HepG2 (cell line): ENCODE results near the gene IQCK. TPM values are rescaled to one million over a fixed set of nuclear protein-coding genes. Genes with fewer than 3 reads are reported as not detected.

Experiments
- ATAC-seq: fragments of 200-7000 bp; cut with Tn5 transposase; 3 replicates; pipeline ENCODE4 v1.9.1; 2020; ENCODE audit warnings: mild to moderate bottlenecking, moderate library complexity
- BruUV-seq: library from RNA; stranded (reverse); fragments of 400-500 nt; replicated peaks from 2 replicates; lab custom pipeline; 2021; lab: Mats Ljungman, UMichigan
- CTCF ChIA-PET: fragments of 300-600 bp; formaldehyde crosslinking; extraction: SDS; loops from one replicate; lab custom pipeline; 2021; ENCODE audit warnings: low total read pairs, inconsistent platforms, low intra/inter-chr PET ratio; lab: Yijun Ruan, JAX
- POLR2A ChIA-PET: fragments of 350-600 bp; sonication (Branson Sonifier 250); formaldehyde crosslinking; loops from one replicate; lab custom pipeline; 2020; ENCODE audit warnings: antibody characterized with exemption, inconsistent platforms; lab: Yijun Ruan, JAX
- DNase-seq: peaks from one replicate; pipeline ENCODE4 v3.0.0-alpha.2; 2015; ENCODE audit warnings: low spot score
- FAIRE-seq: peaks from 3 replicates; lab custom pipeline; 2011; peaks lifted over from hg19 to GRCh38; lab: Jason Lieb, UNC
- H2AFZ ChIP-seq: one replicate; pipeline ENCODE4 v1.6.1; 2011; ENCODE audit warnings: low read length, inconsistent platforms
- H3K27ac ChIP-seq: fragments of 300-600 bp; 3 replicates; pipeline ENCODE4 v1.8.0; 2011; ENCODE audit warnings: mixed run types, mild to moderate bottlenecking, mixed read lengths, low read length, inconsistent platforms; ENCODE audit not compliant: insufficient read depth; ENCODE audit errors: extremely low read length
- H3K27me3 ChIP-seq, 2 experiments: fragments of 200-600 bp in 1 of 2; 2 replicates in 1 of 2; 3 replicates in 1 of 2; pipeline versions ENCODE4 v1.6.0 to v1.8.0; 2011; ENCODE audit warnings: low read length in 2 of 2, mild to moderate bottlenecking in 2 of 2, moderate library complexity in 2 of 2, inconsistent platforms in 1 of 2; ENCODE audit not compliant: insufficient read depth in 2 of 2, control insufficient read depth in 1 of 2
- H3K36me3 ChIP-seq, 2 experiments: fragments of 200-600 bp in 1 of 2; replicated peaks in 1 of 2; 2 replicates in 1 of 2; 3 replicates in 1 of 2; pipeline versions ENCODE4 v1.5.1 to v1.8.0; 2011; ENCODE audit warnings: low read length in 2 of 2, inconsistent platforms in 1 of 2; ENCODE audit not compliant: insufficient read depth in 2 of 2, control insufficient read depth in 1 of 2
- H3K4me1 ChIP-seq: 2 replicates; pipeline ENCODE4 v1.5.1; 2012; ENCODE audit warnings: low read length, inconsistent platforms; ENCODE audit not compliant: insufficient read depth
- H3K4me2 ChIP-seq: 2 replicates; pipeline ENCODE4 v1.6.0; 2011; ENCODE audit warnings: low read depth, low read length, inconsistent platforms
- H3K4me3 ChIP-seq, 3 experiments: fragments of 200-600 bp in 1 of 3; sonication (generic), shearing (Covaris generic) in 1 of 3; replicated peaks in 1 of 3; 2 replicates each; pipeline ENCODE4 v1.5.1; 2011 to 2016; ENCODE audit warnings: low read length in 3 of 3, inconsistent platforms in 2 of 3, low read depth in 2 of 3, mild to moderate bottlenecking in 2 of 3, control low read depth in 1 of 3, mixed read lengths in 1 of 3; ENCODE audit not compliant: insufficient read depth in 1 of 3
- H3K79me2 ChIP-seq: one replicate; pipeline ENCODE4 v1.6.1; 2011; ENCODE audit warnings: low read length, inconsistent platforms; ENCODE audit not compliant: insufficient read depth
- H3K9ac ChIP-seq: 2 replicates; pipeline ENCODE4 v1.6.0; 2011; ENCODE audit warnings: mild to moderate bottlenecking, low read depth, low read length, inconsistent platforms; ENCODE audit not compliant: insufficient read depth
- H3K9me3 ChIP-seq: 2 replicates; pipeline ENCODE4 v1.5.1; 2012; ENCODE audit warnings: mild to moderate bottlenecking, low read length
- H4K20me1 ChIP-seq: 2 replicates; pipeline ENCODE4 v1.6.0; 2011; ENCODE audit warnings: inconsistent platforms, mild to moderate bottlenecking, low read length, moderate library complexity; ENCODE audit not compliant: insufficient read depth
- SRSF1 ChIP-seq: fragments of 200-400 bp; formaldehyde crosslinking; optimal IDR thresholded peaks from 2 replicates; pipeline ENCODE3; 2017; ENCODE audit warnings: mild to moderate bottlenecking, low read depth, low read length, moderate library complexity
- ZBTB4 ChIP-seq: sonication (generic); formaldehyde crosslinking; IDR thresholded peaks from 2 replicates; pipeline ENCODE4 v1.4.0; 2020; ENCODE audit warnings: missing genetic modification reagents, mild to moderate bottlenecking, borderline replicate concordance
- WGBS: methylation state at CpG from one replicate; pipeline ENCODE4 v1.1.6; 2017; ENCODE audit warnings: low lambda C conversion rate; 5-methylcytosine and 5-hydroxymethylcytosine counted together
- in situ Hi-C: cut with HindIII; loops from 2 replicates; pipeline ENCODE4 v1.10.0; 2017; ENCODE audit warnings: low pct_unique_long_range_greater_than_20kb; ENCODE audit not compliant: extremely low pct_ligation_motif_present
- intact Hi-C: fragments of 100-400 bp; cut with micrococcal nuclease; formaldehyde crosslinking; loops from one replicate; pipeline ENCODE4 v1.10.0; 2022; ENCODE audit not compliant: unreplicated experiment
- polyA plus RNA-seq, 8 experiments: library from polyadenylated mRNA; depleted of rRNA in 3 of 8; stranded (reverse) in 7 of 8; unstranded in 1 of 8; fragments of >200 nt; fragmentation: Illumina TruSeq in 4 of 8; extraction: Trizol in 4 of 8; gene quantifications; 2 replicates each; pipeline versions ENCODE4 v1.2.1 to v1.2.3, GENCODE V29; 2011 to 2016; ENCODE audit warnings: low read depth in 4 of 8, missing spikeins in 1 of 8, mixed read lengths in 1 of 8; ENCODE audit not compliant: insufficient read depth in 1 of 8
- total RNA-seq, 5 experiments: library from RNA; depleted of rRNA; stranded (reverse); fragments of >200 nt; fragmentation: Illumina TruSeq; extraction: Trizol; gene quantifications; 2 replicates each; pipeline ENCODE4 v1.2.3, GENCODE V29; 2016; ENCODE audit warnings: low read depth in 1 of 5

The IQCK gene
- total and polyA plus RNA-seq, 2 of the 13 experiments (the other 11 are each of a cell fraction or from before 2014, with no cell fraction given) = 5.1 to 7.3 TPM

GRCh38 chr16:19701091-19701490 lies 17.0 kb upstream of the IQCK start:
- DNase-seq (no peak), FAIRE-seq (no peak), ATAC-seq (no peak)
- no TSS peak for BruUV-seq
- no peaks in the 10 kb centered on the region for H3K9me3 ChIP-seq
- no peak overlapping the region for H3K4me2 ChIP-seq
- H3K27ac ChIP-seq = no peak overlapping the region
- 94% methylated on average over 3 of the region's 3 CpGs for WGBS
- ChIA-PET POLR2A (interaction anchor here (2.7 kb wide), 1 partner anchor 17 kb away, joined by 12 read pairs; the partner anchor contains the start of genes IQCK and KNOP1), CTCF (no interaction called here)
- TF ChIP-seq SRSF1 (no peak), ZBTB4 (CRISPR knock-in tag) (no peak)
- peaks cover 20% of the 10 kb centered on the region for H3K4me1 ChIP-seq
- peaks cover 25 to 42% of the 10 kb centered on the region in 2 experiments for H3K36me3 ChIP-seq
- intact Hi-C loops (loop anchor here (5.0 kb wide), 1 partner anchor 181 kb away; the partner anchor contains the start of gene GPRC5B), in situ Hi-C loops (no loop called here)
- H2AFZ ChIP-seq = no peak overlapping the region
- H3K4me3 ChIP-seq = no peak overlapping the region
- H4K20me1 ChIP-seq = peaks cover 4% of the 10 kb centered on the region; the same call in 1 of the 2 replicates
- no peak overlapping the region for H3K9ac ChIP-seq
- no peaks in the 10 kb centered on the region for H3K79me2 ChIP-seq
- H3K27me3 ChIP-seq = no peaks in the 10 kb centered on the region
